GM12892 (cell line): Measurements from ENCODE around the gene ERBB4.

Source experiments
- POLR2A ChIP-seq: IDR thresholded peaks from 2 replicates; pipeline ENCODE4 v1.6.1; 2011; ENCODE audit warnings: low read depth, low read length, control low read depth
- TAF1 ChIP-seq: IDR thresholded peaks from 2 replicates; pipeline ENCODE4 v1.6.1; 2011; ENCODE audit warnings: low read depth, mild to moderate bottlenecking, control low read depth, low read length, borderline replicate concordance

DNA sequence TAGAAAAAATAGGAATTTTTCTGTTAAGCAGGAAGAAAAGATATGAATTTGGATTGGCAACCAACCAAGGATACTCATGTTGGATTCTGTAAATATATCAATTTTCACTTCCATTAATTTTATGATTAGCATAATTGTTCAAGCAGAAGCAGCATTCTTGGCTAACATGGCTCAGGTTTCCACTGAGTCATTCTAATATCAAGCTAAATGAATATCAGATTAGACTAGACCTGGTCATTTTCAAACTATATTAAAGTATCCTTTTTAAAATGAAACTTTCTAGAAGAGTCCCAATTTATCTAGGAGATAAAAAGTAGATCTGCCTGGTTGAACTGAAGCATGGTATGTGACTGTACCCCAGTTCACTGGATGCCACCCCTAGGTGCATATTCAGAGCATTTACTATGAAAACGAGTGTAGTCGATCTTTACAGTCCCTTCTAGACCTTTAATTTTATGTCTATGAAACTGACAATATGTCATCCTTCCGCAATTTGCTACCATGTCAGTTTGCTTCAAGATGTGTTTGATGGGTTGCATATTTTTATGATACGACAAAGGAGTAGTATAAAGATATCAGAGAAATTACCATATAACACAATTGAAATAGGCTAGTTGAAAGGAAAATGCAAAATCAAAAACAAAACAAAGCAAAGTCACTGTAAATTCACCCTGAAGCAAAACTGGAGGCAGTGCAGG, 704.9 kb downstream of the ERBB4 start:
- TF ChIP-seq TAF1 (no peak), POLR2A (no peak)
